NOMO-1 (cell line): ENCODE measurements around the gene GRAMD1A.
"Not testable (repeated sequence)": the region's sequence is repeated elsewhere in the genome, so short reads cannot be mapped to it uniquely, and the experiment has no call there.

Source experiments
- DNase-seq, 2 experiments: peaks; one replicate each; lab custom pipeline; 2025; ENCODE audit not compliant: unreplicated experiment in 2 of 2; lab: John Stamatoyannopoulos, UW

GRAMD1A gene

GRCh38 chr19:34976611-34977010, 23.5 kb upstream of the GRAMD1A start:
- no peak for DNase-seq

- no peak for DNase-seq
Measured at GRCh38 chr19:34979819-34980640, 20.1 kb upstream of the GRAMD1A start.

- no peak for DNase-seq
Measured at GRCh38 chr19:34982275-34982674, 17.8 kb upstream of the GRAMD1A start.

- DNase-seq = no peak
Measured at GRCh38 chr19:34983786-34984185, 16.3 kb upstream of the GRAMD1A start.

- no peak for DNase-seq
Measured at GRCh38 chr19:34984287-34984686, 15.8 kb upstream of the GRAMD1A start.

- no peak for DNase-seq
Measured at GRCh38 chr19:34985249-34986022, 14.7 kb upstream of the GRAMD1A start.

GRCh38 chr19:34988119-34988518, 12.0 kb upstream of the GRAMD1A start:
- no peak for DNase-seq

GRCh38 chr19:34989298-34989697, 10.8 kb upstream of the GRAMD1A start:
- DNase-seq = no peak

GRCh38 chr19:34990578-34991192, 9.4 kb upstream of the GRAMD1A start:
- no peak for DNase-seq

- DNase-seq = no peak
Measured at GRCh38 chr19:34991542-34992333, 8.4 kb upstream of the GRAMD1A start.

- not testable (repeated sequence) for DNase-seq
Measured at GRCh38 chr19:34992582-34992981, 7.5 kb upstream of the GRAMD1A start.

GRCh38 chr19:34994286-34994642, 5.9 kb upstream of the GRAMD1A start:
- no peak for DNase-seq

GRCh38 chr19:34994643-34995541, 5.2 kb upstream of the GRAMD1A start:
- DNase-seq = no peak

GRCh38 chr19:34995551-34995950, 4.6 kb upstream of the GRAMD1A start:
- DNase-seq = no peak

- DNase-seq = no peak
Measured at GRCh38 chr19:34997071-34997617, 3.0 kb upstream of the GRAMD1A start.

- DNase-seq = not testable (repeated sequence)
Measured at GRCh38 chr19:34998224-34998623, 1.9 kb upstream of the GRAMD1A start.

- no peak for DNase-seq
Measured at GRCh38 chr19:34998777-34999497, 1.2 kb upstream of the GRAMD1A start.

- no peak for DNase-seq
Measured at GRCh38 chr19:35000338-35000646, 169 bp downstream of the GRAMD1A start.
